GM19193 (cell line): Measurements from ENCODE around the gene CNR2.

ENCODE experiments used
- POLR2A ChIP-seq: IDR thresholded peaks from 4 replicates; pipeline ENCODE4 v1.6.1; 2011; ENCODE audit not compliant: insufficient read depth, insufficient read length; ENCODE audit errors: extremely low read depth

The CNR2 gene

DNA sequence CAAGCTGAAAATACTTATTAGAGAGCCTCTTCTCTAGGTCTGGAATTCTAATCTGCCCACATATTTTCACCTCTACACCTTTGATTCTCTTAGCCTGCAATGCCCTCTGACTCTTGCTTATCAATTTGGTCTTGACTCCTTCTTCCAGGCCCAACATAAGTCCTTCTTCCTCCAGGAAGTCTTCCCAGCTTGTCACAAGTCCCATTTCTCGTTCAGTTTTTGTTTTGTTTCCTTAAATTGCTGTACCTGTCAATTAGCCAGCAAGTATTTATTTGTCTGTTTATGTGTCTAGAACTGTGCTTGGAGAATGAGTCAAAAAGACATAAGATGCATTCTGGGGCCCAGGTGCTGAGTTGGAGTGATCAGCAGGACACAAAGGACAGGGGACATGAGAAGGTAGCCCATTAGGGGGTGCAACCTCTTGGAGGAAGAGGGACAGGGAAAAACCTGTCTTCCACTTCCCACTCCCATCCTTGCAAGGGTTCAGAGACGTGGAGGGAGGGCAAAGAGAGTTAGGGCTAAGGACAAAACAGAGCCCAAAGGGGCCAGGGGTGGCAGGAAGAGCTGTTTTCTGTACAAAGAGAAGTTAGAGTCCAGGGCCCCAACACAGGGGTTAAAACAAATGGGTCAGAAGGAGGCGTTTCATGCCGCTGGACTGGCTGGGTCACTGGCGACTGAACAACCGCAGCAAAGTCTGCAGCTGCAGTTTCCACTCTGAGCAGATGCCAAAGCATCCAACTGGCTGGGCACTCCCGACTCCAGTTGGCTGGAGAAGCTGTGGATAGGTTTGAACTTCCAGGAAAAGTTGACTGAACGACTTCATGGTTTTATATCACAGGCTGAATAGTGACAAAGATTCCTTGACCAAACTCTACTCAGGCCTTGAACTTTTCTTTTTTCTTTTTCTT, 10.7 kb upstream of the CNR2 start:
- TF ChIP-seq POLR2A = no peak

DNA sequence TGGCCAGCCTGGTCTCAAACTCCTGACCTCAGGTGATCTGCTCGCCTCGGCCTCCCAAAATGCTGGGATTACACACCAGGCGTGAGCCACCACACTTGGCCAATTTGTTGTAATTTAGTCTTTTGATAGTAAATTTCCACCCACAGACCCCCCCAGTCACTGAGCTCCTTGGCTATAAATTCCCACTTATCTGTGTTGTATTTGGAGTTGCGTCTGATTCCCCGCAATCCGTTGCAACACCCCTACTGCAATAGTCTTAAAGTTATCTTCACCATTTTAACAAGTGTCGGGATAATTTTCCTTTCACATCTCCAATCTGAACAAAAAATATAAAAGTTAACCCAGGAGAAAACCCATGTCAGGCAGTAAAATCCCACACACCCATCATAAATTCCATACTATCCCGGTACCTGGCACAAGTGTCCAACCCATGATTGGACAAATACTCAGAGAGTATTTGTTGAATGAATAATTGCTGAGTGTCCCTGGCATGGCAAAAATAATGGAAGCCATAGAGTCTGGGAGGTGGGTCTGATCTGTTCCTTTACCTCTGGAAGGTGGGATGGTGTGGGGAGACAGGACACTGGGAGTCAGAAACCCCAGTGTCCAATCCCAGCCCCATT, 9.3 kb upstream of the CNR2 start:
- no peak for TF ChIP-seq POLR2A

DNA sequence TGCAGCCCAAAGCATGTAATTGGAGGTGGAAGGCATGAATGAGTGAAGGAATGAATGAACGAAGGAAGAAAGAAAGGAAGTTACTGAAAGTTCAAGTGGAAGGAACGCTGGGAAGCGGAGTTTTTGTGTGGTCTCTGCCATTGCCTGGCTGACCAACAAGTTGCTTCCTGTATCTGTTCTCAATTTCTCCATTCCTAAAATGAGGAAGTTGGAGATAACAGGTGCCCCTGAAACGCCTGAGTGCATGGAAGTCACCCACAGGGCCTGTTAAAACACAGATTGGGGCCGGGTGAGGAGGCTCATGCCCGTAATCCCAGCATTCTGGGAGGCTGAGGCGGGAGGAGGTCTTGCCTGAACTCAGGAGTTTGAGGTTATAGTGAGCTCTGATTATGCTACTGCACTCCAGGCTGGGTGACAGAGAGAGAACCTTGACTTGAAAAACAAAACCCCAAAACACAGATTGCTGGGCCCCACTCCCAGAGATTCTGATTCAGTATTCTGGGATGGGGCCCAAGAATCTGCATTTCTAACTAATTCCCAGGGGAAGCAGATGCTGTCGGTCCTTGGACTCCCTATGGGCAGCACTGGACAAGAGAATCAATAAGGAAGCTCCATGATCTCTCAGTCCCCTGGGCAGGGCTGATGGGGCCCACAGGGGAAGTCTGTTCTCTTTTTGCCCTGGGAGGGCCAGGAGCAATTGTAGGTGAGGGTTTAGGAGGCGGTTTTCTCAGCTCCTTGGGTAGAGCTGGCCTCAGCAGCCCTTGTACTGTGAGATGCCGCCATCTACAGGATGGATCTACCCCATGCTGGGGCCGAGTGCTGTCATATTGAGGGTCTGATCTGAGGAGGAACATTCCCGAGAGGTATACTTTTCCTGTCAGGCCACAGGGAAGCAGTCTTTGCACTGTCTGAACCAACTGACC, 3.3 kb upstream of the CNR2 start:
- TF ChIP-seq POLR2A = no peak

DNA sequence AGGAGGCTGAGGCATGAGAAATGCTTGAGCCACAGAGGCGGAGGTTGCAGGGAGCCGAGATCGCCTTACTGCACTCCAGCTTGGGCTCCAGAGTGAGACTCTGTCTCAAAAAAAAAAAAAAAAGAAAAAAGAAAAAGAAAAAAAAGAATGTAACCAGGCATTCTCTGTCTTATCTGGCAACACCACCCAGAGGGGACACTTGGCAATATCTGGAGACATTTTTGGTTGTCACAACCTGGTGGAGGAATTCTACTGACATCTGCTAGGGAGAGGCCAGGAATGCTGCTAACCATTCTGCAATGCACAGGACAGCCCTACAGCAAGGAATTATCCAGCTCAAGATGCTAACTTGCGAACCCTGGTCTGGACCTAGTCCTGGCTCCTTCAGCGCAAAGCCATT, 2.3 kb upstream of the CNR2 start:
- TF ChIP-seq POLR2A = no peak

DNA sequence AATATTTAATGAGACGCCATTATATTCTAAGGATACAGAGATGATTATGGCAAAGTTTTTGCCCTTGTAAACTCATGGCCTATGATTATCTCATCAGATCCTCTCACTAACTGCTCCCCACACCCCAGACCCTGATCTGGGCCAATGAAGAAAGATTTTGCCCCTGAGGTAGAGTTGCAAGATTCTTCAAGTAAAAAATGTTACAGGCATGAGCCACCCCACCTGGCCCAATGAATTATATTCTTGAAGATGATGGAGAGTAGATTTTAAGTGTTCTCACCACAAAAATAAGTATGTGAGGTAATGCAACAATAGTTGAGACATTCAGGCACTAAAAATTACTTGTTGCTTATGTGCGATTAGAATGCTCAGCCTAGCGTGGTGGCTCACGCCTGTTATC, 1.8 kb upstream of the CNR2 start:
- TF ChIP-seq POLR2A = no peak

DNA sequence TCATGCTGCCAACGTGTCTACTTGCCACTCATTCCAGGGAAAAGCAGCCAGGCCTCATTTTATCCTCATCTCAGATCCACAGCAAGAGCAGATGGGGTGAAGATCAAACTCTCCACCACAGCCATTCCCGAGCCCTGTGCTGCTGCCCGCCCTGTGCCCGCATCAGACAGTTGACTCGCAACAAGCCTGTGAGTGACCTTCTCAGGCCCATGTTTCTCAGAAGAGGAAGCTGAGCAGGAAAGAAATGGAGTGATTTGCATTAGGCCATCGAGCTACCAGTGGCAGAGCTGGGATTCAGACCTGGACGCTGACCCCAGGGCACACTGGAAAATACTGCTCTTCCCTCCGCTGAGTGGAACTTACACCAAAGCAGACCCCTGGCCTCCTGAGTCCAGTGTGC, 1.2 kb downstream of the CNR2 start:
- peak; percentile 34 for TF ChIP-seq POLR2A

DNA sequence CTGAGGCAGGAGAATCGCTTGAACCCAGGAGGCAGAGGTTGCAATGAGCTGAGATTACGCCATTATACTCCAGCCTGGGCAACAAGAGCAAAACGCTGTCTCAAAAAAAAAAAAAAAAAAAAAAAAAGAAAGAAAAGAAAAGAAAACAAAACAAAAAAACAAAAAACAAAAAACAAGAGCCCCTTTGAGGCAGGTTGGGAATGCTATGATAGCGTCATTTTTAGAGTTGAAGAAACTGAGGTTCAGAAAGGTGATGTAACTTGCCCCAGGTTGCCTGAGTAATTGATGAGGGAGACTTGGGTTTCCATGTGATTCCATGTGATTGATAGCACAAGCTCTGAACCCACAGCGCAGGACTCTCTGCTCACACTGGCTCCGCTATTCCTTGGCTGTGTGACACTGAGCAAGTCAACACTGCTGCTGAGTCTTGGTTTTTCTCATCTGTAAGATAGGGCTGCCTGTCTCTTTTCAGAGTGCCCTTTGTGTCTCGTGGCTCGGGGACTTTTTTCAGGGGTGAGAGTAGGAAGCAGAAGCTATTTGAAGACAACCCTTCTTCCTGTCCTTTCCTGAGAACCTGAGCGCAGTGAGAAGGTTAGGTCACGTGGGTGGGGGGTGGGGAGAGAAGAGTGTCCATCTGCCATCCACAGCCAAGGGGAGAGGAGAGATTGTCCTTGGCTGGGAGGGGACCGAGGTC, 2.5 kb downstream of the CNR2 start:
- TF ChIP-seq POLR2A = peak; percentile 65

DNA sequence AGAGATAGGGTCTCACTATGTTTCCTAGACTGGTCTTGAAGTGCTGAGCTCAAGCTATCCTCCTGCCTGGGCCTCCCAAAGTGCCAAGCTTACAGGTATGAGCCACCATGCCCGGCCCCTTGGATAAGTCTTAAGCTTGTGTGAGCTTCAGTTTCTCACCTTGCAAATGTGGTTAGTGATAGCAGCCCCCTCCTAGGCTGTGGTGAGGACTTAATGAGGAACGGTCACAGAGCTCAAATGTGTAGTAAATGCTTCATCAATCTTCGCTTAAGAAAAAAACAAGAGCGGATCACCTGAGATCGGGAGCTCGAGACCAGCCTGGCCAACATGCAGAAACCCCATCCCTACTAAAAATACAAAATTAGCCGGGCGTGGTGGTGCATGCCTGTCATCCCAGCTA, 3.0 kb downstream of the CNR2 start:
- TF ChIP-seq POLR2A = no peak

DNA sequence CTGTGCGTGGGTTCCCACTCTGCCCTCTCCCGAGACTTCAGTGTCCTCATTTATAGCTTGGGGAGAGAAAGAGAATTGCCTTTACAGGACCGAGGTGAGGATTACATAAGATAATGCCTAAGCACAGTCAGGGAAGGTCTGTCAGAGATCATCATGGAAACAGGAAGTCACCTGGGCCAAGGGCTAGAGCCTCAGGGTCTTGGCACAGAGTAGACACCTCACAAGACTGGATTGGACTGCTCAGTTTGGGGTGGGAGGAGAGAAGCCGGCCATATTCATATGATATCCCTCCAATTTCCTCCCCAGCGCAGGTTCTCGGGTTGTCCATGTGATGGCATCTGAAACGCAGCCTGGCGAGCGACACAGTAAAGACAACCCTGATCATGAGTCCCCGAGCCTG, 3.8 kb downstream of the CNR2 start:
- TF ChIP-seq POLR2A = peak; percentile 42

DNA sequence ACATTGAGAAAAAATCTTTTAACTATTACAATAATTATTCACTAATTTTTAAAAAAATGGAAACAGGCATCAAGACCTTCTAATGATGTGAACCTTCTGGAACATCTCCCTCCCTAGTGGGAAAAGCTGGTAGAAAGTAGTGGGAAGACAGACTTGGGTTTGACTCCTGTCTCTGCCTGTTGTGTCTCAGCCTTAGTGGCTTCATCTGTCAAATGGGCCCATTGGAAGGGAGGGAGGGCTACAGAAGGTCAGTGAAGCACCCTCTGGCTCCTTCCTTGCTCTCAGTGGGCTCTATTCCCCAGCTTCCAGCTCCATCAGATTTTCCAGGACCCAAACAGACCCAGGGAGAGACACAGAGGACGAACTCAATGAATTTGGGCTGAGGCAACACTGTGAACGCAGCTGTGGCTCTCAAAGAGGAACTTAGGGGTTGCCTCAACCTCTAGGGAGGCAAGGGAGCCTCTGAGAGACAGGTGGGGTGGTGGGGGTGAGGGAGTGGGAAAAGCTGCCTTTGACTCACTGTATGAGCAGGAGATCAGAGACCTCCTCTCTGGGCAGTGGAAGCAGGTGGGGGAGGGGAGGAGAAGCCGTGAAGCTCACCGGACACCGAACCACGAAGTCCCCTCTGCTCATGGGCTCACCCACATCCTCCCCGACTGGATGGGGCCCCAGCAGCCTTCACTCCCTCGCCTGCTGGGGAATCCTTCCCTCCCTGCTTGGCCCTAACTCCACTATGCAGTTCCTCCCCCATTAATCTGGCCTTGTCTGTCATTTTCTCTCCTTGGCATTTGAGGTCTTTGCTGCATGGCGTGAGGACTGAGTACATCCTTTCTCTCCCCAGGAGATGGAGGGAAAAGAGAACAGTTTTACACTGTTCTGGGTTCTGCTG, 4.5 kb downstream of the CNR2 start:
- peak; percentile 41 for TF ChIP-seq POLR2A

DNA sequence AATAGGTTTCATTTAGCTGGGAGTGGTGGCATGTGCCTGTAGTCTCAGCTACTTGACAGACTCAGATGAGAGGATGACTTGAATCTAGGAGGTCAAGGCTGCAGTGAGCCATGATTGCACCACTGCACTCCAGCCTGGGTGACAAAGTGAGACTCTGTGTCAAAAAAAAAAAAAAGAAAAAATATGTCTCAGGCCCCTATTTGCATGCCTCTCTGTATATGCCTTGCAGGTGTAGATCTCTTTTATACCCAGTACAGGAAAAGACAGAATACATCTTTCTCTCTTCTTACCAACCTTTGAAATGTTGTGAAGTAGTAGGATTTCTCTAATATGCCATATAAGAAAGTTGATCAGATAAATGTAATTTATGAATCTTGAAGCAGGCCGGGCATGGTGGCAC, 6.4 kb downstream of the CNR2 start:
- TF ChIP-seq POLR2A = no peak

DNA sequence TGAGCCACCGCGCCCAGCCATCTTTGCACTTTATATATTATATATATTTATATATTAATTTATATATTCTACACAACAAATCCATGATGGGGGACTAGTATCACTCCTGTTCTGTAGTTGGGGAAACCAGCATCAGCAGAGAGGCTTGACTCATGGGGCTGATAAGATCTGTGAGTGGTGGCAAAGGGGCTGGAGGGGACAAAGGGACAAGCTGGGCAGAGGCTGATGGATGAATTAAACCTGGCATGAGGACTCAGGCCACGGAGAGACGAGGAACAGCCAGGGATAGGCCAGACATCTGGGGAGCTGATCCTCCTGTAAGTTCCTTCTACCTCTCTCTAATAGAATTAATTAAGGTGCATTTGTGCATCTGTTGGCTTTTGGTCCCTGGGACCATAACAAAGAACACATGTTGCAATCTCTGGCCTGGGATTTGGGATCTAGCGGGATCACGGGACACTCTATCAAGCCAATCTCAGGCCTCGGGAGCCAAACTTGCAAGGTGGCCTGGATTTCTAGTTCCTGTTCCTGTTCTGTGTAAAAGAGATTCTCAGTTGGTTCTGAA, 7.6 kb downstream of the CNR2 start:
- TF ChIP-seq POLR2A = no peak

DNA sequence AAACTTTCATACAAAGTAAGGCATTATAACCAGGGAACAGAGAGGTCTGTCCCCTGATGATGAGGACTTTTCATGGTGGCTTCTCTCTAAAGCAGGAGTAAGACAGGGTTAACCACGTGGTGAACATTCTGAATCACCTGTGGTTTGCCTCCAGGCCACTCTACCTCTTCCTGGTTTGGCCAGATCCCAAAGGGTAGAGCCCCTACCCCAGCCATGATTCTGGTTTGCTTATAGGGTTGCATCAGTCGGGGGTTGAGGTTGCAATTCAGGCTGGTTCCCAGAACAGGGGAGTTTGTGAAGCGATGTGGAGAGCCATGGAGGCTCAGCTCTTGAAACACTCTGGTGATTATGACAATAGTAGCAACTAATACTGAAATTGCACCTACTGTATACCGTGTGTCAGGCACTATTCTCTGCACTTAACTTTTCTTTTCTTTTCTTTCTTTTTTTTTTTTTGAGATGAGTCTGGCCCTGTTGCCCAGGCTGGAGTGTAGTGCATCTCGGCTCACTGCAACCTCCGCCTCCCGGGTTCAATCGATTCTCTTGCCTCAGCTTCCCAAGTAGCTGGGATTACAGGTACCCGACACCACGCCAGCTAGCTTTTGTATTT, 8.3 kb downstream of the CNR2 start:
- peak; percentile 42 for TF ChIP-seq POLR2A
